ENCODE data around the gene PEX26. TPM values are rescaled to one million over a fixed set of nuclear protein-coding genes. Genes with fewer than 3 reads are reported as not detected.

Gene PEX26
- total and polyA plus RNA-seq, 9 of the 15 experiments (the other 6 are each of a cell fraction or from before 2014, with no cell fraction given), result 0.35 to 39.6 (median 17.4) TPM

GRCh38 chr22:18077639-18078328, at the start of gene PEX26 (continued):
- peak in 1 of 2 experiments; percentile 80; a peak in 1 of 4 replicates for TF ChIP-seq MAZ (CRISPR knock-in tag; conservative IDR thresholded peaks at IDR 0.05 in 1 of 2, IDR thresholded peaks at IDR 0.05 in 1 of 2)
- TF ChIP-seq BHLHE40 (IDR thresholded peaks at IDR 0.05; ENCODE audit: low read length), result peak; percentile 54
- peak; percentile 83; the same call in 1 of the 2 replicates for TF ChIP-seq RB1 (IDR thresholded peaks at IDR 0.05; ENCODE audit: low read depth)
- TF ChIP-seq TEAD1 (CRISPR knock-in tag; IDR thresholded peaks at IDR 0.05), result peak in 1 of 2 experiments; percentile 62; a peak in 2 of 4 replicates
- TF ChIP-seq ZNF589 (CRISPR knock-in tag; IDR thresholded peaks at IDR 0.05; ENCODE audit: low read depth), result no peak
- no peak for TF ChIP-seq ASH1L (IDR thresholded peaks at IDR 0.05; ENCODE audit: borderline replicate concordance, low read depth, partially characterized antibody)
- no peak for TF ChIP-seq OTX1 (CRISPR knock-in tag; IDR thresholded peaks at IDR 0.05)
- peak; percentile 91 for TF ChIP-seq MXD1 (CRISPR knock-in tag; IDR thresholded peaks at IDR 0.05; ENCODE audit: borderline replicate concordance, poor library complexity, severe bottlenecking)
- peak; percentile 93 to 97 for TF ChIP-seq MNT (conservative IDR thresholded peaks at IDR 0.05)
- TF ChIP-seq RNF219 (CRISPR knock-in tag; IDR thresholded peaks at IDR 0.05), result no peak
- TF ChIP-seq GTF3C2 (IDR thresholded peaks at IDR 0.05; ENCODE audit: borderline replicate concordance, extremely low read depth, insufficient read length), result no peak
- no peak for TF ChIP-seq TAF15 (IDR thresholded peaks at IDR 0.05; ENCODE audit: low read depth, low read length)
- peak; percentile 95 for TF ChIP-seq ZNF395 (CRISPR knock-in tag; IDR thresholded peaks at IDR 0.05)
- TF ChIP-seq VEZF1 (CRISPR knock-in tag; IDR thresholded peaks at IDR 0.05), result peak; percentile 73
- peak; percentile 78 for TF ChIP-seq ATF7 (IDR thresholded peaks at IDR 0.05)
